CD4-positive, alpha-beta T cell (primary cell): ENCODE results near the gene ADTRP. TPM values are rescaled to one million over a fixed set of nuclear protein-coding genes. Genes with fewer than 3 reads are reported as not detected.

Experiments
- ATAC-seq: fragments of 200-7000 bp; cut with Tn5 transposase; one replicate; pipeline ENCODE4 v1.10.0; 2022; ENCODE audit warnings: mild to moderate bottlenecking; ENCODE audit not compliant: poor library complexity
- CTCF ChIA-PET: fragments of 350-600 bp; sonication (Branson Sonifier 250); formaldehyde crosslinking; loops from one replicate; lab custom pipeline; 2021; ENCODE audit warnings: antibody characterized with exemption, inconsistent platforms; lab: Charles Lee
- POLR2A ChIA-PET: fragments of 350-600 bp; sonication (Branson Sonifier 250); formaldehyde crosslinking; loops from one replicate; lab custom pipeline; 2021; ENCODE audit warnings: antibody characterized with exemption, inconsistent platforms; lab: Charles Lee
- DNase-seq, 14 experiments: peaks; one replicate each; pipeline ENCODE4 v3.0.0-alpha.2; 2013 to 2020; ENCODE audit warnings: mixed read lengths in 2 of 14
- H3K27ac ChIP-seq, 2 donors: one replicate each; pipeline versions ENCODE4 v1.5.1 to v1.7.0; 2013; ENCODE audit warnings: low read length in 2 of 2, low read depth in 1 of 2, mild to moderate bottlenecking in 1 of 2
- H3K27me3 ChIP-seq, 2 experiments: 1 replicate in 1 of 2; 2 replicates in 1 of 2; pipeline versions ENCODE4 v1.6.1 to v1.7.0; 2013; ENCODE audit warnings: low read length in 2 of 2, control low read depth in 1 of 2, mild to moderate bottlenecking in 1 of 2, moderate library complexity in 1 of 2; ENCODE audit not compliant: insufficient read depth in 2 of 2, control insufficient read depth in 1 of 2
- H3K36me3 ChIP-seq: one replicate; pipeline ENCODE4 v1.6.1; 2013; ENCODE audit warnings: low read length, control low read depth; ENCODE audit not compliant: insufficient read depth
- H3K4me1 ChIP-seq: one replicate; pipeline ENCODE4 v1.6.1; 2013; ENCODE audit warnings: low read length, control low read depth; ENCODE audit not compliant: insufficient read depth
- H3K4me3 ChIP-seq: one replicate; pipeline ENCODE4 v1.5.1; 2013; ENCODE audit warnings: mild to moderate bottlenecking, low read length, moderate library complexity
- H3K9me3 ChIP-seq, 2 experiments: 1 replicate in 1 of 2; 2 replicates in 1 of 2; pipeline versions ENCODE4 v1.6.1 to v1.7.0; 2013; ENCODE audit warnings: low read length in 2 of 2, mild to moderate bottlenecking in 2 of 2, control low read depth in 1 of 2, moderate library complexity in 1 of 2; ENCODE audit not compliant: control insufficient read depth in 1 of 2, insufficient read depth in 1 of 2
- H3K27ac Mint-ChIP-seq: one replicate; pipeline ENCODE4 v1.8.0; 2020; ENCODE audit warnings: mixed read lengths
- H3K27me3 Mint-ChIP-seq: one replicate; pipeline ENCODE4 v1.8.0; 2021; ENCODE audit warnings: mixed read lengths
- H3K36me3 Mint-ChIP-seq: one replicate; pipeline ENCODE4 v1.8.0; 2021; ENCODE audit warnings: low read depth, mixed read lengths
- H3K4me1 Mint-ChIP-seq: one replicate; pipeline ENCODE4 v1.8.0; 2021; ENCODE audit warnings: low read depth, mixed read lengths
- H3K4me3 Mint-ChIP-seq: one replicate; pipeline ENCODE4 v1.8.0; 2020; ENCODE audit warnings: mild to moderate bottlenecking, mixed read lengths
- H3K9me3 Mint-ChIP-seq: one replicate; pipeline ENCODE4 v1.8.0; 2020; ENCODE audit warnings: mixed read lengths
- intact Hi-C, 2 experiments: fragments of 100-400 bp; cut with DNase I in 1 of 2; cut with micrococcal nuclease in 1 of 2; formaldehyde crosslinking; loops; one replicate each; pipeline versions ENCODE4 v1.15.1 to v1.9.0; 2023 to 2025; cut with DNase I, micrococcal nuclease
- total RNA-seq, 174 experiments: library from RNA in 2 of 174; stranded (reverse) in 2 of 174; gene quantifications; one replicate each; pipeline ENCODE4 v1.2.3 and lab custom pipeline; 2021 to 2026
- TF ChIP-seq, protein P1 (sequence below): fragments of 200-600 bp; IDR thresholded peaks from one replicate; pipeline ENCODE4 v1.8.0; 2022; ENCODE audit warnings: antibody characterized with exemption, mild to moderate bottlenecking

Gene ADTRP
- total RNA-seq, 2 experiments from 2014 or later = 14.3 to 15.2 TPM

DNA sequence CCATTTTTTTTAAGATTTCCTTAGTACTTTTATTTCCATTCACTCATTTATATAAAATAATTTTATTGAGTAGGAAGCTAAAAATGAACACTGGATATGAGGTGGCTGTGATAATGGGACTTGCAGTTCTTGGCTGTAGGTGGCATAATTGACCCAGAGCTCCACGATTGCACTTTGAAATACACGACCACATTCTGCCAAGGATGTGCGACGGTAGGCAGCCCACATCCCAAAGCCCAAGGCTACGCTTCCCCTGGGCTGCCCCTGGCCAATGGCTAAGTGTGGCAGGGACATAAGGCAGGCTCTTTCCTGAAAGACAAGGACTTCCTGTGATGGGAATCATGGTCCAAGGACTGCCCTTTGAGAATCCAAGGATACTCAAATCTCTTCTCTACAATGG is 43.7 kb upstream of the ADTRP start:
- H3K4me1 ChIP-seq = no peaks in the 10 kb centered on the region
- CTCF ChIA-PET = interaction anchor here (1.1 to 1.3 kb wide), 2 partner anchors 240 to 411 kb away, joined by 3 read pairs; no protein-coding TSS in a partner anchor
- POLR2A ChIA-PET = interaction anchor here (0.6 kb wide), 1 partner anchor 498 kb away, joined by 5 read pairs; no protein-coding TSS in a partner anchor
- H3K36me3 ChIP-seq = no peaks in the 10 kb centered on the region
- H3K9me3 ChIP-seq = no peaks in the 10 kb centered on the region
- ATAC-seq (peak; percentile 44), DNase-seq (peak in 3 of 14 experiments; percentile 10 to 30 (median 28))
- TF ChIP-seq, protein P1, sequence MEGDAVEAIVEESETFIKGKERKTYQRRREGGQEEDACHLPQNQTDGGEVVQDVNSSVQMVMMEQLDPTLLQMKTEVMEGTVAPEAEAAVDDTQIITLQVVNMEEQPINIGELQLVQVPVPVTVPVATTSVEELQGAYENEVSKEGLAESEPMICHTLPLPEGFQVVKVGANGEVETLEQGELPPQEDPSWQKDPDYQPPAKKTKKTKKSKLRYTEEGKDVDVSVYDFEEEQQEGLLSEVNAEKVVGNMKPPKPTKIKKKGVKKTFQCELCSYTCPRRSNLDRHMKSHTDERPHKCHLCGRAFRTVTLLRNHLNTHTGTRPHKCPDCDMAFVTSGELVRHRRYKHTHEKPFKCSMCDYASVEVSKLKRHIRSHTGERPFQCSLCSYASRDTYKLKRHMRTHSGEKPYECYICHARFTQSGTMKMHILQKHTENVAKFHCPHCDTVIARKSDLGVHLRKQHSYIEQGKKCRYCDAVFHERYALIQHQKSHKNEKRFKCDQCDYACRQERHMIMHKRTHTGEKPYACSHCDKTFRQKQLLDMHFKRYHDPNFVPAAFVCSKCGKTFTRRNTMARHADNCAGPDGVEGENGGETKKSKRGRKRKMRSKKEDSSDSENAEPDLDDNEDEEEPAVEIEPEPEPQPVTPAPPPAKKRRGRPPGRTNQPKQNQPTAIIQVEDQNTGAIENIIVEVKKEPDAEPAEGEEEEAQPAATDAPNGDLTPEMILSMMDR = no peak
- Mint-ChIP-seq H3K36me3 (no peaks in the 10 kb centered on the region), H3K27me3 (no peaks in the 10 kb centered on the region), H3K27ac (no peak overlapping the region), H3K9me3 (no peaks in the 10 kb centered on the region), H3K4me3 (no peak overlapping the region), H3K4me1 (peaks cover 8% of the 10 kb centered on the region)
- H3K4me3 ChIP-seq = no peak overlapping the region
- intact Hi-C loops = loop anchor here in 1 of 2 experiments (2.0 to 10.0 kb wide), 2 partner anchors 262 to 412 kb away; no protein-coding TSS in a partner anchor
- no peaks in the 10 kb centered on the region for H3K27me3 ChIP-seq
- no peak overlapping the region for H3K27ac ChIP-seq

DNA sequence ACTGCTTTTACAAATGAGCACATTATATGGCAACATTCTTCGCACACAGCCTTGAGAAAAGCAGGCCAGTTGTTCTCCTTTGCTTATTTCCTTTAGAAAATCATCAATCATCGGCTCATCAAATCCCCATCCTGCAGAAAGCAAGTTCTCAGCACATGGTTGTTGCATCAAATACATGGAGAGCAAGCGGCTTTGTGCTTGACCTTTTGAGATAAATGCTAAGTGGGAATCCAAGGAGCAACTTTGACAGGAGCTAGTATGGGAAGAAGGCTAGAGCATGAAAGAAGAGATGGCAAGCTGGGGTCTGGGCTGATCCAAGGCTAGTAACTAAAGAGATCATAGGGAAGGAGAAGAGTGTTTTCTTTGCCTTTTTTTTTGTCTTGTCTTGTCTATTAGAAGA is 43.2 kb upstream of the ADTRP start:
- Histone ChIP-seq H3K27me3 (no peaks in the 10 kb centered on the region), H3K4me1 (no peaks in the 10 kb centered on the region), H3K27ac (no peak overlapping the region), H3K4me3 (no peak overlapping the region), H3K36me3 (no peaks in the 10 kb centered on the region), H3K9me3 (no peaks in the 10 kb centered on the region)
- peaks cover 8% of the 10 kb centered on the region for H3K4me1 Mint-ChIP-seq
- no peak for DNase-seq
- no peak for ATAC-seq
- TF ChIP-seq, protein P1 = no peak
- intact Hi-C loops = loop anchor here in 1 of 2 experiments (2.0 to 10.0 kb wide), 2 partner anchors 263 to 413 kb away; no protein-coding TSS in a partner anchor
- H3K27me3 Mint-ChIP-seq = no peaks in the 10 kb centered on the region
- POLR2A ChIA-PET = interaction anchor here (0.6 kb wide), 2 partner anchors 416 to 498 kb away, joined by 4 to 5 read pairs; no protein-coding TSS in a partner anchor
- H3K4me3 Mint-ChIP-seq = no peak overlapping the region
- no peaks in the 10 kb centered on the region for H3K9me3 Mint-ChIP-seq
- no peaks in the 10 kb centered on the region for H3K36me3 Mint-ChIP-seq
- CTCF ChIA-PET = interaction anchor here (1.1 to 1.3 kb wide), 2 partner anchors 241 to 411 kb away, joined by 3 read pairs; no protein-coding TSS in a partner anchor
- no peak overlapping the region for H3K27ac Mint-ChIP-seq

DNA sequence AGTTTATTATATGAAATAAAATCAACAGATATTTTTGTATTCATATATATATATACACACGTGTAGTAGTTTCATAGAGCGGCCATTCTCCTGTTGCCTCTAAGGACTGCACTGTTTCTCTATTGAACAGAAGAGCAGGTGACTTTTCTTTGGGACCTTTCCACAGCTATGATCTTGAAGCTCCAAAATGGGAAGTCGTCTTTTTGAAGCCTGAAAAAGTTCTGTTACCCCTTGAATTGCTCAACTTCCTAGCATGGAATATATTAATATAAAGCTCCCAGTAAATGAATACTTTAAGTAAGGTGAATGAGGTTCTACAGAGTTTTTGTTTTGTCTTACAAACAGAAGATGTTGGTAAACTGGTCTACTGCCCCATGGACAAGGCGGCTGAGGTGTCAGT is 42.2 kb upstream of the ADTRP start:
- no peak overlapping the region for H3K27ac Mint-ChIP-seq
- H3K4me3 Mint-ChIP-seq = no peak overlapping the region
- TF ChIP-seq, protein P1 = no peak
- H3K27me3 Mint-ChIP-seq = no peaks in the 10 kb centered on the region
- no peaks in the 10 kb centered on the region for H3K9me3 Mint-ChIP-seq
- DNase-seq (no peak), ATAC-seq (no peak)
- no peaks in the 10 kb centered on the region for H3K36me3 ChIP-seq
- H3K36me3 Mint-ChIP-seq = no peaks in the 10 kb centered on the region
- H3K4me1 Mint-ChIP-seq = peaks cover 8% of the 10 kb centered on the region
- no peaks in the 10 kb centered on the region for H3K9me3 ChIP-seq
- CTCF ChIA-PET = no interaction called here
- intact Hi-C loops = loop anchor here in 1 of 2 experiments (10.0 kb wide), 1 partner anchor 264 kb away; no protein-coding TSS in a partner anchor
- no peaks in the 10 kb centered on the region for H3K27me3 ChIP-seq
- no peak overlapping the region for H3K4me3 ChIP-seq
- no peak overlapping the region for H3K27ac ChIP-seq
- no peaks in the 10 kb centered on the region for H3K4me1 ChIP-seq
- POLR2A ChIA-PET = no interaction called here
